ENCODE measurements around the gene NRP1.

The NRP1 gene

GRCh38 chr10:33288127-33288526 is 46.3 kb downstream of the NRP1 start:
- DNase-seq, result no peak

- no peak for DNase-seq
Measured at GRCh38 chr10:33287112-33287511, 47.4 kb downstream of the NRP1 start.

GRCh38 chr10:33286157-33286934 is 48.1 kb downstream of the NRP1 start:
- peak in 1 of 2 donors; percentile 29 for DNase-seq

- no peak for DNase-seq
Measured at GRCh38 chr10:33284945-33285344, 49.5 kb downstream of the NRP1 start.

GRCh38 chr10:33279811-33280602 is 54.5 kb downstream of the NRP1 start:
- DNase-seq, result peak; percentile 69 to 78

GRCh38 chr10:33279276-33279675 is 55.2 kb downstream of the NRP1 start:
- no peak for DNase-seq

- DNase-seq, result no peak
Measured at GRCh38 chr10:33278198-33278597, 56.3 kb downstream of the NRP1 start.

- no peak for DNase-seq
Measured at GRCh38 chr10:33277135-33277536, 57.3 kb downstream of the NRP1 start.

- no peak for DNase-seq
Measured at GRCh38 chr10:33276282-33276923, 58.1 kb downstream of the NRP1 start.

GRCh38 chr10:33274096-33274785 is 60.2 kb downstream of the NRP1 start:
- no peak for DNase-seq

GRCh38 chr10:33273295-33274002 is 61.0 kb downstream of the NRP1 start:
- no peak for DNase-seq

- no peak for DNase-seq
Measured at GRCh38 chr10:33272635-33273034, 61.8 kb downstream of the NRP1 start.

GRCh38 chr10:33271969-33272583 is 62.4 kb downstream of the NRP1 start:
- no peak for DNase-seq

GRCh38 chr10:33270971-33271370 is 63.5 kb downstream of the NRP1 start:
- DNase-seq, result no peak

- no peak for DNase-seq
Measured at GRCh38 chr10:33267708-33268107, 66.8 kb downstream of the NRP1 start.

- no peak for DNase-seq
Measured at GRCh38 chr10:33265621-33266020, 68.8 kb downstream of the NRP1 start.

GRCh38 chr10:33263453-33263852 is 71.0 kb downstream of the NRP1 start:
- DNase-seq, result peak in 1 of 2 donors; percentile 20

GRCh38 chr10:33262871-33263270 is 71.6 kb downstream of the NRP1 start:
- no peak for DNase-seq

GRCh38 chr10:33260403-33261149 is 73.9 kb downstream of the NRP1 start:
- DNase-seq, result no peak

- no peak for DNase-seq
Measured at GRCh38 chr10:33258967-33259366, 75.5 kb downstream of the NRP1 start.

GRCh38 chr10:33257439-33258080 is 76.9 kb downstream of the NRP1 start:
- DNase-seq, result no peak
